GM12874 (cell line): ENCODE measurements around the gene NMB.

Experiments used
- CTCF ChIP-seq: IDR thresholded peaks from 2 replicates; pipeline ENCODE4 v1.5.1; 2011; ENCODE audit warnings: low read depth, mild to moderate bottlenecking, control low read depth, low read length, moderate library complexity; ENCODE audit not compliant: insufficient read depth

The NMB gene

GRCh38 chr15:84653910-84654688 is 3.9 kb downstream of the NMB start, which contains the start of gene WDR73:
Gene WDR73 (minus strand): TSS chr15:84654283. CDS start chr15:84654274, 9 bp downstream.
- TF ChIP-seq CTCF = no peak

- no peak for TF ChIP-seq CTCF
Observed at GRCh38 chr15:84653584-84653909, 4.5 kb downstream of the NMB start.

GRCh38 chr15:84649706-84650105 is 8.3 kb downstream of the NMB start:
- no peak for TF ChIP-seq CTCF

- TF ChIP-seq CTCF = no peak
Observed at GRCh38 chr15:84648539-84648938, 9.5 kb downstream of the NMB start.

- no peak for TF ChIP-seq CTCF
Observed at GRCh38 chr15:84647726-84648125, 10.3 kb downstream of the NMB start.

GRCh38 chr15:84645997-84646396 is 12.0 kb downstream of the NMB start:
- no peak for TF ChIP-seq CTCF

- no peak for TF ChIP-seq CTCF
Observed at GRCh38 chr15:84645496-84645895, 12.5 kb downstream of the NMB start.
